Measurements from ENCODE around the gene ANO9.
"Not testable (repeated sequence)": the region's sequence is repeated elsewhere in the genome, so short reads cannot be mapped to it uniquely, and the experiment has no call there.

Gene ANO9

GRCh38 chr11:472272-472671 is 30.5 kb upstream of the ANO9 start:
- no peak for DNase-seq (ENCODE audit: low read depth in 2 of 2)

GRCh38 chr11:471468-472145 is 29.8 kb upstream of the ANO9 start:
- no peak for DNase-seq (ENCODE audit: low read depth in 2 of 2)

GRCh38 chr11:469684-470560 is 28.1 kb upstream of the ANO9 start:
- DNase-seq (ENCODE audit: low read depth in 2 of 2): no peak

GRCh38 chr11:469026-469683 is 27.3 kb upstream of the ANO9 start:
- DNase-seq (ENCODE audit: low read depth in 2 of 2): not testable (repeated sequence)

- no peak for DNase-seq (ENCODE audit: low read depth in 2 of 2)
Measured at GRCh38 chr11:468493-468892, 26.7 kb upstream of the ANO9 start.

GRCh38 chr11:468036-468435 is 26.2 kb upstream of the ANO9 start:
- DNase-seq (ENCODE audit: low read depth in 2 of 2): no peak

GRCh38 chr11:465896-466530 is 24.2 kb upstream of the ANO9 start:
- DNase-seq (ENCODE audit: low read depth in 2 of 2): no peak

- DNase-seq (ENCODE audit: low read depth in 2 of 2): no peak
Measured at GRCh38 chr11:464316-464715, 22.5 kb upstream of the ANO9 start.

GRCh38 chr11:462107-462890 is 20.5 kb upstream of the ANO9 start:
- no peak for DNase-seq (ENCODE audit: low read depth in 2 of 2)

- no peak for DNase-seq (ENCODE audit: low read depth in 2 of 2)
Measured at GRCh38 chr11:461626-462025, 19.8 kb upstream of the ANO9 start.

GRCh38 chr11:460331-461199 is 18.8 kb upstream of the ANO9 start:
- DNase-seq (ENCODE audit: low read depth in 2 of 2): no peak

- DNase-seq (ENCODE audit: low read depth in 2 of 2): no peak
Measured at GRCh38 chr11:459511-460220, 17.9 kb upstream of the ANO9 start.

- no peak for DNase-seq (ENCODE audit: low read depth in 2 of 2)
Measured at GRCh38 chr11:457111-457760, 15.4 kb upstream of the ANO9 start.

GRCh38 chr11:456533-456932 is 14.7 kb upstream of the ANO9 start:
- no peak for DNase-seq (ENCODE audit: low read depth in 2 of 2)

GRCh38 chr11:455566-456147 is 13.8 kb upstream of the ANO9 start:
- no peak for DNase-seq (ENCODE audit: low read depth in 2 of 2)

GRCh38 chr11:454801-455565 is 13.2 kb upstream of the ANO9 start:
- no peak for DNase-seq (ENCODE audit: low read depth in 2 of 2)

GRCh38 chr11:454043-454442 is 12.2 kb upstream of the ANO9 start:
- no peak for DNase-seq (ENCODE audit: low read depth in 2 of 2)

- DNase-seq (ENCODE audit: low read depth in 2 of 2): no peak
Measured at GRCh38 chr11:453564-453963, 11.8 kb upstream of the ANO9 start.
